ENCODE data around the gene PIGL.
"Not testable (repeated sequence)": the region's sequence is repeated elsewhere in the genome, so short reads cannot be mapped to it uniquely, and the experiment has no call there.

PIGL gene

GRCh38 chr17:16202554-16203500 lies 14.2 kb upstream of the PIGL start:
- not testable (repeated sequence) for H3K9ac ChIP-seq (ENCODE audit: low read length); H3K9me3 ChIP-seq (ENCODE audit: control insufficient read depth, low read length); H3K36me3 ChIP-seq (ENCODE audit: control insufficient read depth, insufficient read depth, low read length); H3K4me3 ChIP-seq (ENCODE audit: low read length); H3K27me3 ChIP-seq (ENCODE audit: control insufficient read depth, insufficient read depth, low read length)
- peaks cover 36% of the 10 kb centered on the region for H3K4me1 ChIP-seq (ENCODE audit: control insufficient read depth, insufficient read depth, low read length)

GRCh38 chr17:16204763-16205162 lies 12.2 kb upstream of the PIGL start:
- H3K9ac ChIP-seq (ENCODE audit: low read length); H3K9me3 ChIP-seq (ENCODE audit: control insufficient read depth, low read length); H3K4me3 ChIP-seq (ENCODE audit: low read length); H3K27me3 ChIP-seq (ENCODE audit: control insufficient read depth, insufficient read depth, low read length); H3K36me3 ChIP-seq (ENCODE audit: control insufficient read depth, insufficient read depth, low read length): not testable (repeated sequence)
- H3K4me1 ChIP-seq (ENCODE audit: control insufficient read depth, insufficient read depth, low read length), result peaks cover 29% of the 10 kb centered on the region

DNA sequence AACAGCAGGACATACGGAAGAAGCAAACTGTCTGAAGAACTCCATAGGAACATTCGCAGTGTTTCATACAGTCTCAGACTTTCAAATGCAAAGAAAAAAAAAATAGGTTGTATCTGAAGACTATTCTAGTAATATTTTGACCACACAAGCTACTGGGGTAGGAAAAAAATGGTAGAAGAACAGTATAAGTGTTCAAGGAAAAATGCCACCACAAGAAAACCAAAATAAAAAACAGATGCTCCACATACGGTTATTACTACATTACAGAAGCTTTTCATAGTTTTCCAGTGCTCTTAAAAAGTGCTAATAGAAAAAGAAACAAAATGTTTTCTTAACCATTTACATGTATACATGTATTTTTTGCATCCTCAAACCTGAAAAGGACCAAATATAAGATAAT lies 5.4 kb upstream of the PIGL start:
- Histone ChIP-seq H3K9ac (ENCODE audit: low read length) (no peak overlapping the region), H3K9me3 (ENCODE audit: control insufficient read depth, low read length) (no peaks in the 10 kb centered on the region), H3K4me3 (ENCODE audit: low read length) (no peak overlapping the region), H3K27me3 (ENCODE audit: control insufficient read depth, insufficient read depth, low read length) (no peaks in the 10 kb centered on the region), H3K36me3 (ENCODE audit: control insufficient read depth, insufficient read depth, low read length) (no peaks in the 10 kb centered on the region), H3K4me1 (ENCODE audit: control insufficient read depth, insufficient read depth, low read length) (peaks cover 16% of the 10 kb centered on the region)

GRCh38 chr17:16212793-16213192 lies 4.2 kb upstream of the PIGL start:
- no peak overlapping the region for H3K9ac ChIP-seq (ENCODE audit: low read length)
- no peak overlapping the region for H3K4me3 ChIP-seq (ENCODE audit: low read length)
- peaks cover 20% of the 10 kb centered on the region for H3K4me1 ChIP-seq (ENCODE audit: control insufficient read depth, insufficient read depth, low read length)
- no peaks in the 10 kb centered on the region for H3K9me3 ChIP-seq (ENCODE audit: control insufficient read depth, low read length)
- no peaks in the 10 kb centered on the region for H3K27me3 ChIP-seq (ENCODE audit: control insufficient read depth, insufficient read depth, low read length)
- H3K36me3 ChIP-seq (ENCODE audit: control insufficient read depth, insufficient read depth, low read length), result no peaks in the 10 kb centered on the region

DNA sequence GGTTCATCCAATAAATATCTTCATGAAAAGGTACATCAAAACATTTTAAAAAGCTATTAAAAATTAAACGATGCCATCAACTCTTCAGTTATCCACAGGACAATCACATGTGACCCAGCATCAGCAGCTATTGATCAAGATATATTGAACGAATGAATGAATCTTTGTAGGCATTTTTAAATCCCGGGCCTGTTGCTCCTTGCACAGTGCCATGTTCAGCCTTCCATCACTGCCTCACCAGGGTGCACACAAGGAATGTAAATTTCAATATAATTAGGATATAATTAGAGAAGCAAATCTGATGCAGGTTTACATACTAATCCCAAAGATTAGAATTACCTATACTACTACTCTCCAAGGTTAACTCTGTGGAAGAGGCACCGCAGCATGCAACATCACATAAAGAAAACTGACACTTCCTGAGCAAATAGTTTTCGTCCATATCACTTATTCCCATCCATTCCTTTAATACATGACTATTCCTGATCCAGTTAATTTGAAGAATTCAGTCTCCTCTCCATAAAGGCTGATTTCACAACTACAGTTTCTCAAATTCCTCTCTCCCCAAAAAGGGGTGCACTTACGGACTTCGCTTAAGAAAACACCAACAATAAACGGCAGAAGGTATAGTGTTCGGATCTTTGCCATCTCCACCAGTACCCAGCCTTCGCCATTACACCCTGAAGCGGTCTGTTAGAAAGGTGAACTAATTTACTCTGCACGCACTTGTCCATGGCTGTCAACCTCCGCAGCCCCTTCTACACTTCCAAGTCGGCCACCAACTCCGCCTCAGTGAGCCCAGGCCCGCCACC lies 2.6 kb upstream of the PIGL start:
- peak overlapping the region; percentile 97 for H3K9ac ChIP-seq (ENCODE audit: low read length)

DNA sequence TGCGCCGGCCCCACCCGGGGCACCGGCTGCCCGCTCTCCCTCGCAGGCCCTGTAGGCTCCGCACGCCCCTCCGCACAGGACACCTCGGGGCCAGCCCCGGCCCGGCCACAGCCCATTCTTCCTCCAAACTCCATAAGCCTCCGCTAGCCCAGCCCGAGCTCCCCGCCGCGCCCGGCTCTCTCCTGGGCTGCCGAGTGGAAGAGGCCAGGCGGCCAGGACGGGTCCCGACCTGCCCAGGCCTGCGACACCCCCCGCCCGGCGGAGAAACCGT lies 2.1 kb upstream of the PIGL start:
- peak overlapping the region; percentile 97 for H3K9ac ChIP-seq (ENCODE audit: low read length)
- no peaks in the 10 kb centered on the region for H3K9me3 ChIP-seq (ENCODE audit: control insufficient read depth, low read length)
- H3K36me3 ChIP-seq (ENCODE audit: control insufficient read depth, insufficient read depth, low read length), result no peaks in the 10 kb centered on the region
- peaks cover 26% of the 10 kb centered on the region for H3K4me1 ChIP-seq (ENCODE audit: control insufficient read depth, insufficient read depth, low read length)
- H3K27me3 ChIP-seq (ENCODE audit: control insufficient read depth, insufficient read depth, low read length), result no peaks in the 10 kb centered on the region
- peak overlapping the region; percentile 91 for H3K4me3 ChIP-seq (ENCODE audit: low read length)

More for the DNA sequence above, 2.6 kb upstream of the PIGL start:
- Histone ChIP-seq H3K9me3 (ENCODE audit: control insufficient read depth, low read length) (no peaks in the 10 kb centered on the region), H3K4me1 (ENCODE audit: control insufficient read depth, insufficient read depth, low read length) (peaks cover 26% of the 10 kb centered on the region), H3K4me3 (ENCODE audit: low read length) (peak overlapping the region; percentile 91), H3K36me3 (ENCODE audit: control insufficient read depth, insufficient read depth, low read length) (no peaks in the 10 kb centered on the region), H3K27me3 (ENCODE audit: control insufficient read depth, insufficient read depth, low read length) (no peaks in the 10 kb centered on the region)

- Histone ChIP-seq H3K27me3 (ENCODE audit: control insufficient read depth, insufficient read depth, low read length) (no peaks in the 10 kb centered on the region), H3K4me1 (ENCODE audit: control insufficient read depth, insufficient read depth, low read length) (peaks cover 26% of the 10 kb centered on the region), H3K4me3 (ENCODE audit: low read length) (peak within 1 kb of the TSS; percentile 91)
Measured at GRCh38 chr17:16215273-16215964, 1.6 kb upstream of the PIGL start, which contains the start of gene NCOR1. NCOR1 (minus strand) TSS chr17:16215534; CDS start chr17:16194569, 20,965 bp downstream.

GRCh38 chr17:16215965-16216316 lies 1.1 kb upstream of the PIGL start:
- Histone ChIP-seq H3K4me3 (ENCODE audit: low read length) (peak overlapping the region; percentile 91), H3K9ac (ENCODE audit: low read length) (peak overlapping the region; percentile 97), H3K9me3 (ENCODE audit: control insufficient read depth, low read length) (no peaks in the 10 kb centered on the region), H3K27me3 (ENCODE audit: control insufficient read depth, insufficient read depth, low read length) (no peaks in the 10 kb centered on the region), H3K4me1 (ENCODE audit: control insufficient read depth, insufficient read depth, low read length) (peaks cover 26% of the 10 kb centered on the region), H3K36me3 (ENCODE audit: control insufficient read depth, insufficient read depth, low read length) (no peaks in the 10 kb centered on the region)

More at GRCh38 chr17:16215273-16215964, 1.6 kb upstream of the PIGL start, which contains the start of gene NCOR1:
- Histone ChIP-seq H3K9ac (ENCODE audit: low read length) (peak within 1 kb of the TSS; percentile 97), H3K36me3 (ENCODE audit: control insufficient read depth, insufficient read depth, low read length) (no peaks in the 10 kb centered on the region), H3K9me3 (ENCODE audit: control insufficient read depth, low read length) (no peaks in the 10 kb centered on the region)

GRCh38 chr17:16216341-16217001 lies 539 bp upstream of the PIGL start:
- H3K9me3 ChIP-seq (ENCODE audit: control insufficient read depth, low read length); H3K36me3 ChIP-seq (ENCODE audit: control insufficient read depth, insufficient read depth, low read length); H3K27me3 ChIP-seq (ENCODE audit: control insufficient read depth, insufficient read depth, low read length): not testable (repeated sequence)
- H3K9ac ChIP-seq (ENCODE audit: low read length), result peak overlapping the region; percentile 97
- H3K4me3 ChIP-seq (ENCODE audit: low read length), result peak overlapping the region; percentile 99
- H3K4me1 ChIP-seq (ENCODE audit: control insufficient read depth, insufficient read depth, low read length), result peaks cover 26% of the 10 kb centered on the region

DNA sequence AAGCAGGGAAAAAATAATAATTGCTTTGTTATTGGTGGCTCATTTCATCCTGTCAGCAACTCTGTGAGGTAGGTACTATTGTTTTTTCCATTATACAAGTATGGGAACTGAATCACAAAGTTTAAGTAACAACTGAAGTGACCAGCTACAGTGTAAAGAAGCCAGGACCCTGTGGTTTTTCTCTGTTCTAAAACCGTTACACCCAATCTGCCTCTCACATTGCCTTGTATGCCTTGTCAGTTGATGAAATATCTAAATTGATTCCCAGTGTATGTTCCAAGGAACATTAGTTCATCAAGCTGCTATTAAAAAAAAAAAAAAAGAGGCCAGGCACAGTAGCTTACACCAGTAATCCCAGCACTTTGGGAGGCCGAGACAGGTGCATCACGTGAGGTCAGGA lies 5.4 kb downstream of the PIGL start:
- Histone ChIP-seq H3K4me3 (ENCODE audit: low read length) (no peak overlapping the region), H3K9ac (ENCODE audit: low read length) (no peak overlapping the region), H3K4me1 (ENCODE audit: control insufficient read depth, insufficient read depth, low read length) (peaks cover 6% of the 10 kb centered on the region), H3K36me3 (ENCODE audit: control insufficient read depth, insufficient read depth, low read length) (no peaks in the 10 kb centered on the region), H3K27me3 (ENCODE audit: control insufficient read depth, insufficient read depth, low read length) (no peaks in the 10 kb centered on the region), H3K9me3 (ENCODE audit: control insufficient read depth, low read length) (no peaks in the 10 kb centered on the region)

DNA sequence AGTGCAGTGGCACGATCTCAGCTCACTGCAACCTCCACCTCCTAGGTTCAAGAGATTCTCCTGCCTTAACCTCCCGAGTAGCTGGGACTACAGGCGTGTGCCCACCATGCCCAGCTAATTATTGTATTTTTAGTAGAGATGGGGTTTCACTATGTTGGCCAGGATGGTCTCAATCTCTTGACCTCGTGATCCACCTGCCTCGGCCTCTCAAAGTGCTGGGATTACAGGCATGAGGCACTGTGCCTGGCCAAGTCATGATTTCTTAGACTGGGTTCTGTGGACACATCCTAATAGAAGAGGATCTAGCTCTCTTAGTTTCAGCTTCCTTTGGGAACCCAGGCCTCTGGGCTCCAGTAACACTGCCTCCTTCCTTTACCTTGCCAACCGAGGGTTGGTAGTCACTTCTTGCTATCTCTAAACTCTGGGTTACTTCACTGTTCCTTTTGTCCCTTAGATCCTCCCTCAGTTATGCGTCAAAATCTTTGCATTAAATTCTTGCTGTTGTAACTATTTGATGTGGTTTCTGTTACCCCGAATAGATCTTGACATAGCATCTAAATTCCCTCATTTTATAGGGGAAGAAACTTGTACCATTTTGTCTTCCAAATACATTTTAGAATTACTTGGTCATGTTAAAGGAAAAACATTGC lies 13.0 kb downstream of the PIGL start:
- H3K27me3 ChIP-seq (ENCODE audit: control insufficient read depth, insufficient read depth, low read length); H3K9me3 ChIP-seq (ENCODE audit: control insufficient read depth, low read length); H3K4me3 ChIP-seq (ENCODE audit: low read length); H3K9ac ChIP-seq (ENCODE audit: low read length); H3K4me1 ChIP-seq (ENCODE audit: control insufficient read depth, insufficient read depth, low read length); H3K36me3 ChIP-seq (ENCODE audit: control insufficient read depth, insufficient read depth, low read length): not testable (repeated sequence)
